Fibroblast of the conjunctiva (primary cell): ENCODE data around the gene BLCAP.

ENCODE experiments used
- DNase-seq: peaks from one replicate; pipeline ENCODE4 v3.0.0-alpha.2; 2010; ENCODE audit warnings: low read depth

Gene BLCAP

GRCh38 chr20:37529214-37529967 is 1.7 kb upstream of the BLCAP start:
- DNase-seq, result no peak

- no peak for DNase-seq
These were observed 954 bp upstream of the BLCAP start for GRCh38 chr20:37528446-37529213.

GRCh38 chr20:37526839-37527637 is 638 bp downstream of the BLCAP start:
- DNase-seq, result no peak

- DNase-seq, result no peak
These were observed 1.3 kb downstream of the BLCAP start for GRCh38 chr20:37526238-37526838.

- DNase-seq, result no peak
These were observed 1.9 kb downstream of the BLCAP start for GRCh38 chr20:37525810-37526209.

- no peak for DNase-seq
These were observed 2.6 kb downstream of the BLCAP start for GRCh38 chr20:37524859-37525708.

GRCh38 chr20:37523911-37524700 is 3.6 kb downstream of the BLCAP start:
- no peak for DNase-seq

GRCh38 chr20:37523012-37523391 is 4.7 kb downstream of the BLCAP start:
- DNase-seq, result no peak

GRCh38 chr20:37522260-37523011 is 5.2 kb downstream of the BLCAP start:
- DNase-seq, result no peak

- no peak for DNase-seq
These were observed 6.5 kb downstream of the BLCAP start, which contains the start of gene NNAT for GRCh38 chr20:37521061-37521771. NNAT (plus strand) TSS chr20:37521250; CDS start chr20:37521332, 82 bp downstream.

- DNase-seq, result no peak
These were observed 7.2 kb downstream of the BLCAP start for GRCh38 chr20:37520419-37520955.

- no peak for DNase-seq
These were observed 7.9 kb downstream of the BLCAP start for GRCh38 chr20:37519508-37520418.

GRCh38 chr20:37518606-37519507 is 8.8 kb downstream of the BLCAP start:
- no peak for DNase-seq

- no peak for DNase-seq
These were observed 9.6 kb downstream of the BLCAP start for GRCh38 chr20:37518059-37518458.

- DNase-seq, result peak; percentile 75
These were observed 10.6 kb downstream of the BLCAP start for GRCh38 chr20:37516811-37517750.
